KMS-11 (cell line): ENCODE results near the gene GPX3.

Experiments used
- H2AFZ ChIP-seq: fragments of 200-600 bp; sonication (generic); 2 replicates; pipeline ENCODE4 v1.6.1; 2016; ENCODE audit warnings: antibody characterized with exemption, mixed run types, low read depth
- H3K27ac ChIP-seq: fragments of 200-600 bp; sonication (generic); 2 replicates; pipeline ENCODE4 v1.6.1; 2016; ENCODE audit warnings: mild to moderate bottlenecking, mixed run types
- H3K27me3 ChIP-seq: fragments of 200-600 bp; sonication (generic); 2 replicates; pipeline ENCODE4 v1.6.1; 2017; ENCODE audit warnings: mild to moderate bottlenecking, low read depth, mixed run types, moderate library complexity; ENCODE audit not compliant: insufficient read depth
- H3K36me3 ChIP-seq: fragments of 200-600 bp; sonication (generic); 2 replicates; pipeline ENCODE4 v1.6.1; 2017; ENCODE audit warnings: mild to moderate bottlenecking, mixed run types; ENCODE audit not compliant: insufficient read depth
- H3K4me1 ChIP-seq: fragments of 200-600 bp; sonication (generic); 2 replicates; pipeline ENCODE4 v1.6.1; 2016; ENCODE audit warnings: mild to moderate bottlenecking, low read depth, mixed run types; ENCODE audit not compliant: poor library complexity, severe bottlenecking
- H3K4me2 ChIP-seq: fragments of 200-600 bp; sonication (generic); 2 replicates; pipeline ENCODE4 v1.7.0; 2016; ENCODE audit warnings: mild to moderate bottlenecking, mixed run types
- H3K4me3 ChIP-seq: fragments of 200-600 bp; sonication (generic); IDR thresholded peaks from 2 replicates; pipeline ENCODE4 v1.6.1; 2017; ENCODE audit warnings: low read depth, low read length, mixed read lengths; ENCODE audit not compliant: insufficient read depth
- H3K79me2 ChIP-seq: fragments of 200-600 bp; sonication (generic); 2 replicates; pipeline ENCODE4 v1.6.1; 2016; ENCODE audit warnings: low read depth, mixed run types; ENCODE audit not compliant: insufficient read depth
- H3K9ac ChIP-seq: fragments of 200-600 bp; sonication (generic); 2 replicates; pipeline ENCODE4 v1.6.1; 2016; ENCODE audit warnings: mild to moderate bottlenecking, mixed run types
- H4K20me1 ChIP-seq: fragments of 200-600 bp; sonication (generic); 2 replicates; pipeline ENCODE4 v1.6.1; 2016; ENCODE audit warnings: mild to moderate bottlenecking, mixed run types; ENCODE audit not compliant: insufficient read depth
- TF ChIP-seq, protein P1 (sequence below): fragments of 200-600 bp; sonication (generic); conservative IDR thresholded peaks from 2 replicates; pipeline ENCODE4 v1.6.1; 2017; ENCODE audit warnings: low read depth, mild to moderate bottlenecking, antibody characterized with exemption, low read length, moderate library complexity, mixed read lengths

Gene GPX3

DNA sequence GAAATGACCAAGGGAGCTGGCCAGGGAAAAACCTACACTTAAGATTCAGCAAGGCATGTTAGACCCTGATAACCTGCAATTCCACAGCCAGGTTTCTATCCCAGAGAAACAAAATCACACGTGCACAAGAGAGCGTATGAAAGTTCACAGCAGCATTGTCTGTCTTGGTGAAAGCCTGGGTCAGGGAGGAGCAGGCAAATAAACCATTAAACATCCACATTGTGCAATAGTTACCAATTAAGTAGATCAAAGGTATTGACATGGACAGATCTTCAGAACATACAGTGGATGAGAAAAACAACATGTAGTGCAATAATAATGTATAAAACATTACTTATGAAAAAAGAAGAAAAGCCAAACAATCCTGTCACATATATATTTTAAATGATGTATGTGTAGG, 15.9 kb upstream of the GPX3 start:
- TF ChIP-seq, protein P1, sequence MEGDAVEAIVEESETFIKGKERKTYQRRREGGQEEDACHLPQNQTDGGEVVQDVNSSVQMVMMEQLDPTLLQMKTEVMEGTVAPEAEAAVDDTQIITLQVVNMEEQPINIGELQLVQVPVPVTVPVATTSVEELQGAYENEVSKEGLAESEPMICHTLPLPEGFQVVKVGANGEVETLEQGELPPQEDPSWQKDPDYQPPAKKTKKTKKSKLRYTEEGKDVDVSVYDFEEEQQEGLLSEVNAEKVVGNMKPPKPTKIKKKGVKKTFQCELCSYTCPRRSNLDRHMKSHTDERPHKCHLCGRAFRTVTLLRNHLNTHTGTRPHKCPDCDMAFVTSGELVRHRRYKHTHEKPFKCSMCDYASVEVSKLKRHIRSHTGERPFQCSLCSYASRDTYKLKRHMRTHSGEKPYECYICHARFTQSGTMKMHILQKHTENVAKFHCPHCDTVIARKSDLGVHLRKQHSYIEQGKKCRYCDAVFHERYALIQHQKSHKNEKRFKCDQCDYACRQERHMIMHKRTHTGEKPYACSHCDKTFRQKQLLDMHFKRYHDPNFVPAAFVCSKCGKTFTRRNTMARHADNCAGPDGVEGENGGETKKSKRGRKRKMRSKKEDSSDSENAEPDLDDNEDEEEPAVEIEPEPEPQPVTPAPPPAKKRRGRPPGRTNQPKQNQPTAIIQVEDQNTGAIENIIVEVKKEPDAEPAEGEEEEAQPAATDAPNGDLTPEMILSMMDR = no peak
- Histone ChIP-seq H3K4me3 (no peak overlapping the region), H2AFZ (no peak overlapping the region), H3K4me2 (no peak overlapping the region), H3K9ac (no peak overlapping the region), H3K79me2 (no peaks in the 10 kb centered on the region), H4K20me1 (no peaks in the 10 kb centered on the region), H3K27ac (no peak overlapping the region), H3K4me1 (no peaks in the 10 kb centered on the region), H3K36me3 (no peaks in the 10 kb centered on the region), H3K27me3 (no peaks in the 10 kb centered on the region)

DNA sequence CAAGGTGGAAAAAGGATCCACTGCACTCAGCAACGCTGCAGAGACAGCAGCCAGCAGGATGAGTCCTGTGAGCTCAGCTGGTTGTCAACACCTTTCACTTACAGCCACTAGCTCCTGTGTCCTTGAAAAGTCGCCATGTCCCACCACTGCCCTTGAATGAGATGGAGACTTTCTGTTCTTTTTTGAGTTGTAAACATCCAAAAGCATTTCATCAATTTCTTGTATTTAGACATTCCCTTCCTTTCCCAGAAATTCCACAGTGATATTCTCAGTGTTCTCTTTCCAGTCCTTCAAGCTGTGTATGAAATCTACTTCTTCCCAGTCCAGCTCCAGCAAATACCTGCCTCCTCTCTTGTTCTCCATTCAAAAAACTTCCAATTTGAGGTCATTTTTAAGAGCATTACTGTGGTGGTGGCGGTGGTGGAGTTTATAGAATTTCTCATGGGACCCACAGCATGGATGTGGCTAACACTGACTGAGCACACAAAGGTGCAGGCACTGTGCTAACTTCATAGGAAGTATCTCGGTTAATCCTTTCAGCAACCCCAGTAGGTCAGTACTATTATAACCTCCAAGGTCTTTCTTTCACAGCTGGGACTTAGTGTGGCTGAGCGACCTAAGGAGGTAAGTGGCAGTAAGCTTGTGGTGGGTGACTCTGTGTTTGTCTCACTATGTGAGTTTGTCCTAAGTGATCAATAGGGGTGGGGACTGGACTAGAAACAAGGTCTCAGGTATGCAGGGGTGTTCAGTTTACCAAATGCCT, 15.0 kb upstream of the GPX3 start:
- H3K4me2 ChIP-seq = no peak overlapping the region
- H3K36me3 ChIP-seq = no peaks in the 10 kb centered on the region
- H3K27me3 ChIP-seq = no peaks in the 10 kb centered on the region
- no peaks in the 10 kb centered on the region for H4K20me1 ChIP-seq
- H2AFZ ChIP-seq = no peak overlapping the region
- no peaks in the 10 kb centered on the region for H3K79me2 ChIP-seq
- H3K9ac ChIP-seq = no peak overlapping the region
- no peaks in the 10 kb centered on the region for H3K4me1 ChIP-seq
- no peak overlapping the region for H3K27ac ChIP-seq
- TF ChIP-seq, protein P1 = no peak
- no peak overlapping the region for H3K4me3 ChIP-seq

DNA sequence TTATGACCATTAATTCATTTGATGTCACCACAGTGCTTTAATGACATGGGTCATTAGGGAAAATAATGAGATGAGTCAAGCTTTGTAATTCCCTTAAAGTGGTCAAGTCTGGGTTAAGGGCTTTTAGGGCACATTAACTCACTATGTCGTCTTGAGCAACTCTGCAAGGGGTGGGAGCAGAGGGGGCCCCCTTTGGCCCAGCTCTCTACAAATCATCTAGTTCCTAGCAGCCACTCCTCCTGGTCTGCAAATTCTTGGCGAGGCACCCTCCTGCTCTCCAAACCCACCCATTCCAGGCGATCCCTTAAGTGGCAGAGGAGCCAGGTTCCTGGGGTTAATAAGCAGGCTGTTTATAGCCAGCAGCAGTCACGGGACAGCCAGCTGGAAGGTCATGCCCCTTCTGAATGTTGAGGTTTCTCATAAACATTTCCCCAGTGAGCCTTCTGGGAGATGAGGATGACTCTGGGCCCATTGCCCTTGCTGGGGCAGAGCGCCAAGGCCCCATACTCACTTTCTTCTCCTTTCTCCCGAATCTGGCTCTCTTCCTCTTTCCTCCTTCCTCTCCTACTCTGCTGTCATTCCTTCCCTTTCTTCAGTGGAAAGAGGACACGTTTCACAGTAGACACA, 14.3 kb upstream of the GPX3 start:
- Histone ChIP-seq H2AFZ (no peak overlapping the region), H3K79me2 (no peaks in the 10 kb centered on the region), H3K36me3 (no peaks in the 10 kb centered on the region), H3K4me2 (no peak overlapping the region), H4K20me1 (no peaks in the 10 kb centered on the region), H3K9ac (no peak overlapping the region), H3K4me1 (no peaks in the 10 kb centered on the region), H3K4me3 (no peak overlapping the region), H3K27ac (no peak overlapping the region), H3K27me3 (no peaks in the 10 kb centered on the region)
- TF ChIP-seq, protein P1 = no peak

DNA sequence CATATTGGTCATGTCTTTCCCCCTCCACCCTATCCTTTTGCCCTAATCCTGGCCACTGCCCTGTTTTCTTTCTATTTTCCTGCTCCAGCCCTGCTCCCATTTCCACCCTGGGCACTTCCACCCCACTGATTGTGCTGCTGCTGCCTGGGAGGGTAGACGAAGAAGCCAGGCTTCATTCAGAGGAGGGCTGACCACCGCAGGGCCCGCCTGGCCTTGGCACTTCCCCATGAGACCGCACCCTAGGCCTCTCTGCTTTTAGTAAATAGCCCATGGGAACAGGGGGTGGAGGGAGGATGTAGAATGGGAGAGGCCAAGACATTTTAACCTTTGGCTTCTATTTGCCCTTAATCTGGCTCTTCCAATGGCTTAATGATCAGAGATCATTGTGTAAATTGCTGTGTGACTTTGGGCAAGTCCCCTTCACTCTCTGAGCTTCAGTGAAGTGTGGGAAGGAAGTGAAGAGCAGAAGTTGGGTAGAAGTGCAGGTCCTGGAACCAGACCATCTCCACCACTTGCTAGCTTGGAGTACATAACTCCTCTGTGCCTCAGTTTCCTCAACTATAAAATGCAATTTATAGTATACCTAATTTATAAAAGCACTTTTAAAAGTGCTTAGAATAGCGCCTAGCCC, 13.6 kb upstream of the GPX3 start:
- no peak overlapping the region for H3K4me2 ChIP-seq

More for the DNA sequence above, 13.6 kb upstream of the GPX3 start:
- Histone ChIP-seq H3K4me1 (no peaks in the 10 kb centered on the region), H3K27me3 (no peaks in the 10 kb centered on the region), H3K36me3 (no peaks in the 10 kb centered on the region), H3K9ac (no peak overlapping the region), H3K4me3 (no peak overlapping the region), H2AFZ (no peak overlapping the region), H3K27ac (no peak overlapping the region), H3K79me2 (no peaks in the 10 kb centered on the region), H4K20me1 (no peaks in the 10 kb centered on the region)
- TF ChIP-seq, protein P1 = no peak
